Suprapubic skin (tissue), 4 donors: Measurements from ENCODE around the gene UBC. TPM values are rescaled to one million over a fixed set of nuclear protein-coding genes. Genes with fewer than 3 reads are reported as not detected.

Experiments used
- DNase-seq, 2 donors: peaks; one replicate each; pipeline ENCODE4 v3.0.0-alpha.2; 2019; ENCODE audit warnings: low spot score in 2 of 2
- H3K27ac ChIP-seq: fragments of 200-600 bp; sonication (generic); one replicate; pipeline ENCODE4 v1.5.1; 2019
- H3K27me3 ChIP-seq: fragments of 200-600 bp; sonication (generic); one replicate; pipeline ENCODE4 v1.5.1; 2019
- H3K36me3 ChIP-seq: fragments of 200-600 bp; sonication (generic); one replicate; pipeline ENCODE4 v1.5.1; 2019
- H3K4me1 ChIP-seq: fragments of 200-600 bp; sonication (generic); one replicate; pipeline ENCODE4 v1.5.1; 2019
- H3K4me3 ChIP-seq: fragments of 200-600 bp; sonication (generic); one replicate; pipeline ENCODE4 v1.5.1; 2019; ENCODE audit warnings: mild to moderate bottlenecking
- H3K9me3 ChIP-seq: fragments of 200-600 bp; sonication (generic); one replicate; pipeline ENCODE4 v1.5.1; 2019
- EP300 ChIP-seq: sonication (generic); formaldehyde crosslinking; IDR thresholded peaks from one replicate; pipeline ENCODE4 v1.6.1; 2017; ENCODE audit warnings: antibody characterized with exemption
- POLR2A ChIP-seq, 2 donors: fragments of 450-650 bp; IDR thresholded peaks; one replicate each; pipeline ENCODE4 v1.6.1; 2017; ENCODE audit warnings: antibody characterized with exemption in 2 of 2, mild to moderate bottlenecking in 2 of 2, moderate library complexity in 2 of 2
- POLR2AphosphoS5 ChIP-seq, 3 donors: sonication (generic); formaldehyde crosslinking; IDR thresholded peaks; one replicate each; pipeline ENCODE4 v1.6.1; 2017; ENCODE audit warnings: antibody characterized with exemption in 3 of 3
- WGBS: methylation state at CpG from one replicate; pipeline ENCODE4 v1.1.5; 2018; 5-methylcytosine and 5-hydroxymethylcytosine counted together
- total RNA-seq, 4 donors: library from RNA; depleted of rRNA; stranded (reverse); fragments of >200 nt; gene quantifications; one replicate each; pipeline ENCODE4 v1.1.0, GENCODE V29; 2016
- TF ChIP-seq, protein P1 (sequence below), 2 donors: fragments of 200-600 bp in 1 of 2; fragments of 450-650 bp in 1 of 2; sonication (generic) in 1 of 2; IDR thresholded peaks; one replicate each; pipeline ENCODE4 v1.5.1; 2016 to 2019; ENCODE audit warnings: antibody characterized with exemption in 2 of 2, mild to moderate bottlenecking in 1 of 2, moderate library complexity in 1 of 2

UBC gene
- total RNA-seq, 4 donors from 2014 or later: 1,287 to 1,717 (median 1,373) TPM

DNA sequence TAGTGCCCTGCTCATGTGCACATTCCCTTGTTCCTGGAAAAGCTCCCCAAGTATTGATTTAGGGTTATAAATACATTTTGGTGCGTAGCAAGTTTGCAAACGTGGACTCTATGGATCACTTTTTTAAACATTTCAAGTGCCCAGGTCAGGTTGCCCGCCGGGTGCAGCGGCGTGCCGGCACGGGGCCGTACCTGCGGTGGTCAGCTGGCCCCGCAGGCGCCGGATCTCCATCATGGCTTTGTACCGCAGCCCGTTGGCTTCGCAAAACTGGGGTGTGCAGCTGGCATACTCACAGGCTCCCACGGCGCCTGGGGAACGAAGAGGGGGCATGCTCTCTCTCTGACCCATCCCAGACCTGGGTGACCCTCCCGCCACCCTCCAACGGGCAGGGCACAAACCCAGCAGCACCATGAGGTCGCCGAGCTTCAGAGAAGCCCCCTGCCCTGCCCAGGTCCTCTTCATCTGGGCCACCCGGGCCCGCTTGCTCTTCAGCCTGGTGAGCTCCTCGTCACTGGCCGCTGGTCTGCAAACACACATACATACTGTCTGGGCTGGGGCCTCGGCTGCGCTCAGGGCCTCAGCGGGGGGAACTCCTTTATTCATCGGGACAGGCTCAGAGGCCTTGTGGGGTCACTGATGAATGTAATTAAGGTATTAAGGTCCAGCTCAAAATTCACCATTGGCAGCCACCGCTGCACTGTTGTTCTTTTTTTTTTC lies 39.4 kb upstream of the UBC start:
- TF ChIP-seq POLR2A (IDR thresholded peaks at IDR 0.05) (no peak), EP300 (no peak)
- peaks cover 96% of the 10 kb centered on the region for H3K36me3 ChIP-seq
- DNase-seq: no peak
- H3K4me1 ChIP-seq: no peaks in the 10 kb centered on the region
- no peak overlapping the region for H3K4me3 ChIP-seq
- H3K27ac ChIP-seq: no peak overlapping the region
- no peaks in the 10 kb centered on the region for H3K27me3 ChIP-seq
- WGBS: 94% methylated on average over 22 of the region's 32 CpGs
- H3K9me3 ChIP-seq: no peaks in the 10 kb centered on the region

DNA sequence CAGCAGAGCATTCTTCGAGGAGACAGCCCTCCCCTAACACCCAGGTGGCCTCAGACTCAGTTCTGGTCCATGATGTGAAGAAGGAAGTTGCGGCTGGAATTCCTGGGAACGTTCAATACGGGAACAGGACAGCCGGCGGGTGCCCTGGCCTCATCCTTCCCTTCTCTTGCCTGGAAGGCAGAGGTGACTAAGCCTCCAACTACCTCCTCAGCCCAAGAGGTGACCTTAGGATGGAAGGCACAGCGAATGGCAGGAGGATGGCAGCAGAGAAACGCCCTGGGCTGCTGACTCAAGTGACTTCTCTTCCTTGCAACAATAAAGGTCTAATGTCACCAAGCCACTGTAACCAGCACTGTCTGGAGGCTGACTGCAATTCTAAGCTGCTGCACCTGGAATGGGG lies 38.4 kb upstream of the UBC start:
- Histone ChIP-seq H3K27ac (no peak overlapping the region), H3K27me3 (no peaks in the 10 kb centered on the region), H3K4me3 (no peak overlapping the region), H3K9me3 (no peaks in the 10 kb centered on the region), H3K36me3 (peaks cover 99% of the 10 kb centered on the region), H3K4me1 (no peaks in the 10 kb centered on the region)
- no peak for DNase-seq
- 75% methylated on average over 8 of the region's 8 CpGs for WGBS
- TF ChIP-seq POLR2AphosphoS5 (IDR thresholded peaks at IDR 0.05) (no peak), POLR2A (IDR thresholded peaks at IDR 0.05) (no peak), EP300 (no peak)
- TF ChIP-seq, protein P1, sequence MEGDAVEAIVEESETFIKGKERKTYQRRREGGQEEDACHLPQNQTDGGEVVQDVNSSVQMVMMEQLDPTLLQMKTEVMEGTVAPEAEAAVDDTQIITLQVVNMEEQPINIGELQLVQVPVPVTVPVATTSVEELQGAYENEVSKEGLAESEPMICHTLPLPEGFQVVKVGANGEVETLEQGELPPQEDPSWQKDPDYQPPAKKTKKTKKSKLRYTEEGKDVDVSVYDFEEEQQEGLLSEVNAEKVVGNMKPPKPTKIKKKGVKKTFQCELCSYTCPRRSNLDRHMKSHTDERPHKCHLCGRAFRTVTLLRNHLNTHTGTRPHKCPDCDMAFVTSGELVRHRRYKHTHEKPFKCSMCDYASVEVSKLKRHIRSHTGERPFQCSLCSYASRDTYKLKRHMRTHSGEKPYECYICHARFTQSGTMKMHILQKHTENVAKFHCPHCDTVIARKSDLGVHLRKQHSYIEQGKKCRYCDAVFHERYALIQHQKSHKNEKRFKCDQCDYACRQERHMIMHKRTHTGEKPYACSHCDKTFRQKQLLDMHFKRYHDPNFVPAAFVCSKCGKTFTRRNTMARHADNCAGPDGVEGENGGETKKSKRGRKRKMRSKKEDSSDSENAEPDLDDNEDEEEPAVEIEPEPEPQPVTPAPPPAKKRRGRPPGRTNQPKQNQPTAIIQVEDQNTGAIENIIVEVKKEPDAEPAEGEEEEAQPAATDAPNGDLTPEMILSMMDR (IDR thresholded peaks at IDR 0.05): no peak

DNA sequence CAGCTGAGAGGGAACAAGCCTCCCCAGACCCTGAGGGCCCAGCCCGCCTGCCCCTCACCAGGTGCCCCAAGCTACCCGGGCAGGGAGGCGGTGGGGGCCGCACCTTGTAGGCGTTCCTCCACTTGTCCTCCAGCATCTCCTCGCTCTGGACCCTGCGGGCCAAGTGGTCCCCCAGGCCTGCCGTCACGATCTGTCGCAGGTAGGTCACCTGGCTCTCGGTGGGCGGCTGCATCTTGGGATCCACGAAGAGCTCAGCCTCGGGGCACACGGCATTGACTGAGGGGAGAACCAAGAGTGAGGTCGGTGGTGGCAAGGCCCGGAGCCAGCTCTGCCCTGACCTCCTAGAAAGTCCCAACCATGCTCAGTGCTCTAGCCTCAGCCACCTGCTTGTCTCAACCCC lies 37.8 kb upstream of the UBC start:
- TF ChIP-seq POLR2AphosphoS5 (IDR thresholded peaks at IDR 0.05): no peak
- TF ChIP-seq EP300: no peak
- TF ChIP-seq, protein P1 (IDR thresholded peaks at IDR 0.05): no peak
- TF ChIP-seq POLR2A (IDR thresholded peaks at IDR 0.05): no peak

DNA sequence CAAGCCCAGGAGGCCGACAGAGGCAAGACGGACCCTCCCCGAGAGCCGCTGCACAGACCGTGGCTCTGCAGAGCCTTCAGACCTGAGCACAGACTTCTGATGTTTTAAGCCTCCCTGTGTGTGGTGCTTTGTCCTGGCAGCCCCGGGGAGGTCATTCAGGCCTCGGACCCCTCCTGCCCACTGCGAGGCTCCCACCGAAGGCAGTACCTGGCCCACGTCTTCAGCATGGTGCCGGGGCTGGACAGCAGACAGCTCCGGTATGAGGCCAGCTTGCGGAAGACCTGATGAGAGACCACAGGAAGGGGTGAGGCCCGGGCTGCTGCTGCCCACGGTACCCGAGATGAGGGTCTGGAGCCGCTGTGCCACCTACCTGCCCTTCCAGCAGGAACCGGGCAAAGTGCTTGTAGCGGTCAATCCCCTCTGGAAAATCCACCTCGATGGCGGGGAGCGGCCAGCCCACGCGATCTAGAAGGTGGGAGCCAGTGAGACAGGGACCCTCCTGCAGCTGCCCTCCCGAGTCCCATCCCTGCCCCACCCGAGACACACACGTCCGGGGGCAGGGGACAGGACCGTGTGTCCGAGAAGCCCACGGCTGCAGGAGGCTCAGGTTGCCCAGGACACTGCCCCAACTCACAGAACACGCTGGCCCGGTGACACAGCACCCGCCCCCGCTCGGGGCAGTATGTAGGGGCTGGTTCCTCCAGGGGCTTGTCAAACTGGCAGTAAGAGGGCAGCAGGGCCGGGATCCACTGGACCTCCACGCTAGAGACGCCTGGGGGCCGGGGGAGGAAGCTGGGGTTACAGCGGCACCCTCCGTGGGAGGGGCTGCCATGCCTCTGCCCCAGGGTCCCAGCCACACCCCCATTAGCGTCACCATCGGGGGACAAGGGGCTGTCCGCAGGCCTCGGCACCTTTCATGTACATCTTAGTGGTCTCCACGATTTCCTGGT lies 35.6 kb upstream of the UBC start:
- Histone ChIP-seq H3K27me3 (no peaks in the 10 kb centered on the region), H3K27ac (no peak overlapping the region), H3K4me3 (no peak overlapping the region), H3K4me1 (no peaks in the 10 kb centered on the region), H3K9me3 (no peaks in the 10 kb centered on the region), H3K36me3 (peaks cover 92% of the 10 kb centered on the region)
- no peak for DNase-seq
- 94% methylated on average over 29 of the region's 47 CpGs for WGBS
- no peak for TF ChIP-seq EP300
- no peak for TF ChIP-seq POLR2AphosphoS5 (IDR thresholded peaks at IDR 0.05)
- no peak for TF ChIP-seq POLR2A (IDR thresholded peaks at IDR 0.05)
- TF ChIP-seq, protein P1 (IDR thresholded peaks at IDR 0.05): no peak

More for the DNA sequence above, 37.8 kb upstream of the UBC start:
- Histone ChIP-seq H3K4me3 (no peak overlapping the region), H3K4me1 (no peaks in the 10 kb centered on the region), H3K27me3 (no peaks in the 10 kb centered on the region), H3K27ac (no peak overlapping the region), H3K36me3 (peaks cover 100% of the 10 kb centered on the region), H3K9me3 (no peaks in the 10 kb centered on the region)
- no peak for DNase-seq
- WGBS: 98% methylated on average over 6 of the region's 17 CpGs

DNA sequence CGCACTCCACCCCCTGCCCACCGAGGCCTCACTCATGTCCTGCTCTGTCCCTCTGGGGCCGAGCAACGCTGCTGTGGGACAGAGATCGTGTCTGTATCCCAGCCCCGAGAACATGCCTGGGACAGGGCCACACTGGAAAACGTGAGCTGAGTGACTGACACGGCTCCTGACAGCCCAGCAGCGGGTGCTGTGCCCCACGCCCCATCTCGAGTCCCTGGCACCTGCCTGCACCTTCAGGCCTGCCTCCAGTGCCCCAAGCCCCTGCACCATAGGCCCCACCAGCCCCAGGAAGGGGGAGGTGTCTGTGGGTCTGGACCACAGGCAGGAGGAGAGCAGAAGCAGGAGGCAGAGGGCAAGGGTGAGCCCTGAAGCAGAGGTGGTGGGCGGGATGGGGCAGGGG lies 34.6 kb upstream of the UBC start:
- 91% methylated on average over 9 of the region's 12 CpGs for WGBS
- Histone ChIP-seq H3K36me3 (peaks cover 85% of the 10 kb centered on the region), H3K4me3 (no peak overlapping the region), H3K27me3 (no peaks in the 10 kb centered on the region), H3K9me3 (no peaks in the 10 kb centered on the region), H3K27ac (no peak overlapping the region), H3K4me1 (no peaks in the 10 kb centered on the region)
- TF ChIP-seq, protein P1 (IDR thresholded peaks at IDR 0.05): no peak
- TF ChIP-seq POLR2AphosphoS5 (IDR thresholded peaks at IDR 0.05) (no peak), EP300 (no peak), POLR2A (IDR thresholded peaks at IDR 0.05) (no peak)
- DNase-seq: no peak
